HG03565 (cell line): ENCODE results near the gene TSC22D1.

Source experiments
- ATAC-seq: cut with Tn5 transposase; IDR thresholded peaks from one replicate; pipeline ENCODE4 v1.9.1; 2021; ENCODE audit warnings: mild to moderate bottlenecking, moderate library complexity; ENCODE audit not compliant: unreplicated experiment

TSC22D1 gene

GRCh38 chr13:44411841-44412240, 164.3 kb downstream of the TSC22D1 start:
- no peak for ATAC-seq

- no peak for ATAC-seq
These were observed 165.7 kb downstream of the TSC22D1 start for GRCh38 chr13:44410328-44410859.

DNA sequence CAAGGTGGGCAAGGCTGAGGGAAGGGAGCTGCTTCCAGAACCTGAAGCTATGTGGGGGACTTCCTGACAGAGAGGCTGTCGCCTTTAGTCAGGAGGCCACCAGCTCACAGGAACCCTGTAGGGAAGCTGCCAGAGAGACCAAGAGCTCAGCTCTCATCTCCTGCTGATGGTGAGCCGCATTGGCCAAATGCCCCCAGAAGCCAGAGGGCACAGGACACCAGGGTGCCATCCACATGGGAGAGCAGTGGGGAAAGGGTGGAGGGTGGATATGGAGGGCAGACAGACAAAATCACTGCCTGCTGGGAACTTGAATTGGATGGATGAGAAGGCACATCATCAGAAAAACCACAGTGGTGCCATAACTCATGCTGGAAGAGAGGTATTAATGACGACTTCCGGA, 166.5 kb downstream of the TSC22D1 start:
- no peak for ATAC-seq

GRCh38 chr13:44407891-44408290, 168.2 kb downstream of the TSC22D1 start:
- no peak for ATAC-seq

GRCh38 chr13:44407379-44407778, 168.8 kb downstream of the TSC22D1 start:
- ATAC-seq, result no peak

GRCh38 chr13:44406617-44407016, 169.5 kb downstream of the TSC22D1 start:
- ATAC-seq, result no peak

- ATAC-seq, result no peak
These were observed 171.6 kb downstream of the TSC22D1 start for GRCh38 chr13:44404261-44405132.

DNA sequence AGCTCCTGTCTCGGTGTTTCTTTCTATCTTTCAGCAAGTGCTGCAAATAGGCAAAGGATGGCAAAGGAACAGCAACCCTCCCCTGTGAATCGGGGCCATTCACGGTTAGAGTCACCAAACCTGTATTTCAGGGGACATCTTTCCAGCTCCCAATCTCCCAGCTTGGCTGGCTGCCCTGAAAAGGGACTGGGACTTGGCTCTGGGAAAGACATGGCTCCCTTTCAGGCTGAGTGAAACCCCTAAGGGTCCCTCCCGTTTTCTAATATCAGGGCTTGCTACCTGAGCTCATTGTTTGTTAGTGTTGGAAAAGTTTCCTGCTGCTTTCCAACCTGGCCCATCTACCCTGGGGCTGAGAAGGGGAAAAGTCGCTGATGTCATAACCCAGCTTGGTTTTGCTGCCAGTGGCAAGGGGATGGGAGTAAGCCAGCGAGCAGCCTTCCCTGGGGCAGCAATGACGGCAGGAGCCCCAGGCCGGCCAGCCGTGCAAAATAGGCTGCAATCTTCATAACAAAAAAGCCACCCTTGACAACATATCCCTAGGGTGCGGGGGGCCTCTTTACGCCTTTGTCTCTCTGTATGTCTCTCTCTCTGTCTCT, 172.6 kb downstream of the TSC22D1 start:
- no peak for ATAC-seq

DNA sequence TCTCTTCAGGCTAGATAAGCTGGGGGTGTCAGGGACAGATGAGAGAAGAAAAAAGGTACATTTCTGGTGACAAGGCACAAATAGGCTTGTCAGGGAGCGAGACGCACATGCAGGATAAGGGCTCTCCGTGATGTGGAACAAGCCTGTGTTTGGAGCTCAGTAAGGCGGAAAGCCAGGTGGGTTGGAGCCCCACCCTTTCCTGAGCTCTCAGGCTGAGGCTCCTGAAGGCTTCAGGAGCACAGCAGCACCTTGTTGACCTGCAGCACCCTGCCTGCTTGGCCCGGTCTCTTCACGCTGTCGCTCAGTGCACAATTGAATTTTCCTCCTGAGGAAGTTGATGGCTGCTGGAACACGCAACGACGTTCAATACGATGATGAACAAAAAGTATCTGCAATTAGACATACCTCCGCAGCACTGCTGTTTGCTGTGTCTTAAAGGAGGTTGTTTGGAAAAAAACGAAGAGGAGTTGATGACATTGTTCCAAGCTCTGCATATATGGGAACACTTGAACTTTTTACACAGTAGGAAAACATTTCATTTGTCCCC, 173.2 kb downstream of the TSC22D1 start:
- ATAC-seq, result no peak

GRCh38 chr13:44401577-44401976, 174.6 kb downstream of the TSC22D1 start:
- ATAC-seq, result no peak

GRCh38 chr13:44400736-44401135, 175.4 kb downstream of the TSC22D1 start:
- no peak for ATAC-seq

- no peak for ATAC-seq
These were observed 177.1 kb downstream of the TSC22D1 start for GRCh38 chr13:44399074-44399473.

DNA sequence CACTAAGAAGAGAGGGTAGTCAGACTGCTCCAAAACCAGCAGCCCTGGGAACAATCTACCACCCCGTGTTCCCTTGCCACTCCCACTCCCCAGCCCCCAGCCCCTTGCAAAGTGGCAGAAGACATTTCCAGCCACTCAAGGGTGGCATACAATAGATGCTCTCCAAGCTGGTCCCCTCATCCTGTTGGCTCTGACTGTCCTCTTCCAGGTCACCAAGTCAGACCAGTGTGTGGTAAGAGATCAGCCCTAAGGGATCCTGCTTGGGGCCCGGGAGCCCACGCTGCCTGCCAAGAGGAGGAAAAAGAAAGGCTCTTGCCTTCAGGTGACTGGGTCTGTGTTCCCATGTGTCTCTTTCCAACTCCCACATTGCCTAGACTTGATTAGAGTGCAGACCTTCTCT, 177.5 kb downstream of the TSC22D1 start:
- ATAC-seq, result no peak

GRCh38 chr13:44397766-44398223, 178.3 kb downstream of the TSC22D1 start:
- no peak for ATAC-seq

- ATAC-seq, result no peak
These were observed 179.2 kb downstream of the TSC22D1 start for GRCh38 chr13:44396701-44397580.

DNA sequence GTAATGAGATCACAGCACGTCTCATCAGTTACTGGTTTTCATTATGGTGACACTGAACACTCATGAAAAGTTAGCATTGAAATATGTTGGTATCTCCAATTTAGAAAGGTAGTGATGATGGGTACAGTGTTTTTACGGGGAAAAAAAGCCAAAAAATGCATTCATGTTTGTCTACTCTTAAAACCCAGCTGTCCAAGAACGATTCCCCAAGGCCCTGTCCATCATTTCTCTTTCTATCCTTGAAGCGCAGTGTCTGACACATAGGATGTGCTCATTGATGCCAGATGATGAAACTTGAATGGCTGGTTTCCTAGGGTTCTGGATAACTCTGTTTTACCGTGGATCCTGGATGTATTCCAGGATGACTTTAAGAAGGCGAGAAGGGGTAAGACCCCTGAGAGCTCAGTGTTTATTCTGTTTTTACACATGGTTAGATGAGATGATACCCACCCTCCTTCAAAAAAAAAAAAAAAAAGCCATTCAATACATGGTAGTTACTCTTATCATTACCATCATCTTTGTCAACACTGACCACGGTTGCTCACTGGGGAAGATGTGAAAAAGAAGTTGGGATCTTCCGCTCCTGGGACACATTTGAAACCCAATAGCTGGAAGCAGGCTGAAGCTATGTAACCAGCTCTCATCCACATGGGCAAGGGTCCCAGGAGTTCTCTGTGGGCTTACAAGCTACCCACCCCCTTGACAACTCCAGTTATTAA, 180.0 kb downstream of the TSC22D1 start:
- ATAC-seq, result no peak

DNA sequence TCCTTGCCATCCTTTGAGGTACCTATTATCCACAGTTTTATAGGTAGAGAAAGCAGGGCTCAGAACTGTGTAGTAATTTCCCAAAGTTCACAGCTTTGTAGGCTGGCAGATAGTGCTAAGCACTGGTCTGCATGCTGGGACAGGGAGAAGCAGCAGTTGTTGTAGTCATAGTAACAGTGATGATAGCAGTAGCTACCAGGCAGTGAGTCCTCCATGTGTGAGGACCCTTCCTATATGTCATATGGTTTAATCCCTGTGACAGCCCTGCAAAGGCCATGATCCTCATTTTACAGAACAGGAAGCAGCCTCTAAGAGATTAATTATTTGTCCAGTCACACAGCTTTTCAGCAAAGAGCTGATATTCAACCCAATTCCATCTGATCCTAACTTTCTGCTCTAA, 181.5 kb downstream of the TSC22D1 start:
- ATAC-seq, result no peak

- ATAC-seq, result no peak
These were observed 182.7 kb downstream of the TSC22D1 start for GRCh38 chr13:44393391-44393790.

- ATAC-seq, result no peak
These were observed 186.3 kb downstream of the TSC22D1 start for GRCh38 chr13:44389876-44390275.

DNA sequence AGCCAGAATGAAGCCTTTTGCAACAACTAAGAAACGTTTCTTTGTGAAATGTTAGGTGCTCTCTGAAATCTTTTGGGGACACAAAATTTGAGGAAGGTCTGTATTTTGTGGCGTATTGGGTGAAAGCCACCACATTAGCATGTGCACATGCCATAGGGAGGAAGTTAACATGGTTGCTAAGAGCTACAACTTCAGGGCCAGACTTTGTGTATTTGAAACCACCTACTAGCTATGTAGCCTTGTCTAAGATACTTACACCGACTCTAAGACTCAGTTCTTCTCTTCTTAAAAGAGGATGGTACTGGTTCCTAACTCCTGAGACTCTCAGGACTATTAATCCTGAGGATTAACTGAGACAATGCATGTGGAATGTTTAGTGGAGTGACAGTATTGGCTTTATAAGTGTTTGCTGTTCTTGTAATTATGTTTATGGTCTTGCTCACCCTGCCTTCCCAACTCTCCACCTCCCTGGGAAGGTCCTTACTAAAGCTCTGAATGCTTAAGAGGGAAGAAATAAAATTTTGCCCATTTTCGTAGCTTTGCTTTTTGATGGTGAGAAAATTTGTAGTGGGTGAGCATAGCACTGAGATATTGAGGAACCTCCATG, 187.0 kb downstream of the TSC22D1 start:
- no peak for ATAC-seq
